Activated T-helper 1 cell treated with anti-CD3 and anti-CD28 coated beads, Interleukin-12 subunit alpha, Interleukin-12 subunit beta, Interleukin-2, Interleukin-4 antibody, amounts not matched to agents 30 ng/mL and 10 ng/mL and 1 ng/mL, durations not matched to agents 14 hours and 24 hours and 36 hours (primary cell): ENCODE measurements around the gene BTBD16. TPM values are rescaled to one million over a fixed set of nuclear protein-coding genes. Genes with fewer than 3 reads are reported as not detected.

Experiments used
- DNase-seq: peaks from one replicate; pipeline ENCODE4 v3.0.0; 2021; ENCODE audit warnings: low spot score
- H3K27ac Mint-ChIP-seq: one replicate; pipeline ENCODE4 v1.8.0; 2021; ENCODE audit warnings: mild to moderate bottlenecking, mixed read lengths
- H3K27me3 Mint-ChIP-seq: one replicate; pipeline ENCODE4 v1.8.0; 2022; ENCODE audit warnings: mild to moderate bottlenecking, moderate library complexity, mixed read lengths; ENCODE audit not compliant: insufficient read depth
- H3K36me3 Mint-ChIP-seq: one replicate; pipeline ENCODE4 v1.8.0; 2021; ENCODE audit warnings: low read depth, mixed read lengths
- H3K4me1 Mint-ChIP-seq: one replicate; pipeline ENCODE4 v1.8.0; 2021; ENCODE audit warnings: low read depth, mixed read lengths
- H3K4me3 Mint-ChIP-seq: one replicate; pipeline ENCODE4 v1.8.0; 2021; ENCODE audit warnings: mild to moderate bottlenecking, moderate library complexity, mixed read lengths
- H3K9me3 Mint-ChIP-seq: one replicate; pipeline ENCODE4 v1.8.0; 2021; ENCODE audit warnings: mixed read lengths
- intact Hi-C: fragments of 100-400 bp; cut with micrococcal nuclease; formaldehyde crosslinking; loops from one replicate; pipeline ENCODE4 v1.15.1; 2024
- total RNA-seq: library from RNA; stranded (reverse); gene quantifications from 2 replicates; pipeline ENCODE4 v1.2.3, GENCODE V29; 2022

The BTBD16 gene
- total RNA-seq, 1 donor from 2014 or later = not detected

GRCh38 chr10:122306744-122307143 is 35.6 kb downstream of the BTBD16 start:
- Mint-ChIP-seq H3K36me3 (no peaks in the 10 kb centered on the region), H3K27me3 (peaks cover 6% of the 10 kb centered on the region), H3K4me1 (no peaks in the 10 kb centered on the region), H3K4me3 (no peak overlapping the region), H3K27ac (no peak overlapping the region), H3K9me3 (peaks cover 11% of the 10 kb centered on the region)
- DNase-seq = no peak
- intact Hi-C loops = no loop called here

GRCh38 chr10:122307669-122308416 is 36.7 kb downstream of the BTBD16 start:
- DNase-seq = no peak
- intact Hi-C loops = no loop called here
- Mint-ChIP-seq H3K9me3 (peaks cover 11% of the 10 kb centered on the region), H3K4me3 (no peak overlapping the region), H3K36me3 (no peaks in the 10 kb centered on the region), H3K27me3 (peaks cover 11% of the 10 kb centered on the region), H3K4me1 (no peaks in the 10 kb centered on the region), H3K27ac (no peak overlapping the region)

GRCh38 chr10:122308417-122309141 is 37.5 kb downstream of the BTBD16 start:
- no peak overlapping the region for H3K27ac Mint-ChIP-seq
- H3K9me3 Mint-ChIP-seq = peaks cover 11% of the 10 kb centered on the region
- no peaks in the 10 kb centered on the region for H3K4me1 Mint-ChIP-seq
- no peak for DNase-seq
- H3K27me3 Mint-ChIP-seq = peaks cover 11% of the 10 kb centered on the region
- intact Hi-C loops = no loop called here
- H3K4me3 Mint-ChIP-seq = no peak overlapping the region
- no peaks in the 10 kb centered on the region for H3K36me3 Mint-ChIP-seq

- DNase-seq = no peak
- Mint-ChIP-seq H3K4me1 (no peaks in the 10 kb centered on the region), H3K27me3 (peaks cover 11% of the 10 kb centered on the region), H3K9me3 (peaks cover 9% of the 10 kb centered on the region), H3K27ac (no peak overlapping the region), H3K4me3 (no peak overlapping the region), H3K36me3 (no peaks in the 10 kb centered on the region)
- intact Hi-C loops = no loop called here
Measured at GRCh38 chr10:122310311-122311050, 39.4 kb downstream of the BTBD16 start.

GRCh38 chr10:122311051-122311410 is 39.9 kb downstream of the BTBD16 start:
- Mint-ChIP-seq H3K27ac (no peak overlapping the region), H3K4me3 (no peak overlapping the region), H3K9me3 (peaks cover 3% of the 10 kb centered on the region), H3K4me1 (no peaks in the 10 kb centered on the region), H3K36me3 (no peaks in the 10 kb centered on the region), H3K27me3 (peaks cover 11% of the 10 kb centered on the region)
- intact Hi-C loops = no loop called here
- DNase-seq = no peak

GRCh38 chr10:122311716-122312115 is 40.6 kb downstream of the BTBD16 start:
- intact Hi-C loops = no loop called here

GRCh38 chr10:122316224-122316884 is 45.3 kb downstream of the BTBD16 start:
- Mint-ChIP-seq H3K36me3 (no peaks in the 10 kb centered on the region), H3K4me1 (no peaks in the 10 kb centered on the region), H3K27ac (no peak overlapping the region), H3K9me3 (peaks cover 11% of the 10 kb centered on the region), H3K27me3 (peaks cover 11% of the 10 kb centered on the region), H3K4me3 (no peak overlapping the region)
- DNase-seq = no peak
- intact Hi-C loops = no loop called here

More at GRCh38 chr10:122311716-122312115, 40.6 kb downstream of the BTBD16 start:
- no peaks in the 10 kb centered on the region for H3K36me3 Mint-ChIP-seq
- no peak overlapping the region for H3K27ac Mint-ChIP-seq
- peaks cover 11% of the 10 kb centered on the region for H3K27me3 Mint-ChIP-seq
- H3K4me3 Mint-ChIP-seq = no peak overlapping the region
- H3K4me1 Mint-ChIP-seq = no peaks in the 10 kb centered on the region
- no peaks in the 10 kb centered on the region for H3K9me3 Mint-ChIP-seq
- DNase-seq = no peak

- Mint-ChIP-seq H3K4me1 (no peaks in the 10 kb centered on the region), H3K27ac (no peak overlapping the region), H3K9me3 (peaks cover 11% of the 10 kb centered on the region), H3K4me3 (no peak overlapping the region), H3K27me3 (peaks cover 14% of the 10 kb centered on the region), H3K36me3 (no peaks in the 10 kb centered on the region)
- intact Hi-C loops = no loop called here
- DNase-seq = no peak
Measured at GRCh38 chr10:122321960-122322359, 50.9 kb downstream of the BTBD16 start.

GRCh38 chr10:122323189-122323588 is 52.1 kb downstream of the BTBD16 start:
- intact Hi-C loops = no loop called here
- Mint-ChIP-seq H3K36me3 (no peaks in the 10 kb centered on the region), H3K27me3 (peaks cover 14% of the 10 kb centered on the region), H3K9me3 (peaks cover 11% of the 10 kb centered on the region), H3K4me3 (no peak overlapping the region), H3K4me1 (no peaks in the 10 kb centered on the region), H3K27ac (no peak overlapping the region)
- no peak for DNase-seq

- Mint-ChIP-seq H3K4me3 (no peak overlapping the region), H3K27me3 (peaks cover 11% of the 10 kb centered on the region), H3K9me3 (peaks cover 11% of the 10 kb centered on the region), H3K4me1 (no peaks in the 10 kb centered on the region), H3K27ac (no peak overlapping the region), H3K36me3 (no peaks in the 10 kb centered on the region)
- intact Hi-C loops = no loop called here
- DNase-seq = no peak
Measured at GRCh38 chr10:122323941-122324675, 53.0 kb downstream of the BTBD16 start.

GRCh38 chr10:122325235-122325634 is 54.1 kb downstream of the BTBD16 start:
- Mint-ChIP-seq H3K36me3 (no peaks in the 10 kb centered on the region), H3K4me1 (no peaks in the 10 kb centered on the region), H3K27me3 (peaks cover 14% of the 10 kb centered on the region), H3K4me3 (no peak overlapping the region), H3K9me3 (peaks cover 4% of the 10 kb centered on the region), H3K27ac (no peak overlapping the region)
- intact Hi-C loops = no loop called here
- DNase-seq = no peak

- H3K27me3 Mint-ChIP-seq = peaks cover 12% of the 10 kb centered on the region
- H3K4me1 Mint-ChIP-seq = no peaks in the 10 kb centered on the region
- H3K4me3 Mint-ChIP-seq = no peak overlapping the region
- H3K36me3 Mint-ChIP-seq = no peaks in the 10 kb centered on the region
- intact Hi-C loops = no loop called here
- no peak for DNase-seq
- H3K27ac Mint-ChIP-seq = no peak overlapping the region
- H3K9me3 Mint-ChIP-seq = no peaks in the 10 kb centered on the region
Measured at GRCh38 chr10:122326385-122326784, 55.3 kb downstream of the BTBD16 start.
